Esophagus squamous epithelium (tissue), 5 donors: ENCODE data around the gene PTGS2. TPM values are rescaled to one million over a fixed set of nuclear protein-coding genes. Genes with fewer than 3 reads are reported as not detected.

Experiments used
- DNase-seq: peaks from one replicate; lab custom pipeline; 2025; lab: John Stamatoyannopoulos, UW
- H3K27ac ChIP-seq, 4 donors: fragments of 200-600 bp; sonication (generic); one replicate each; pipeline ENCODE4 v1.5.1; 2016 to 2019; ENCODE audit warnings: mild to moderate bottlenecking in 1 of 4
- H3K27me3 ChIP-seq, 4 donors: fragments of 200-600 bp; sonication (generic); 1 replicate in 3 of 4; 2 replicates in 1 of 4; pipeline versions ENCODE4 v1.5.1 to v1.6.0; 2017 to 2021; ENCODE audit warnings: antibody characterized with exemption in 1 of 4
- H3K36me3 ChIP-seq, 3 donors: fragments of 200-600 bp; sonication (generic); one replicate each; pipeline ENCODE4 v1.5.1; 2016 to 2019
- H3K4me1 ChIP-seq, 3 donors: fragments of 200-600 bp; sonication (generic); one replicate each; pipeline ENCODE4 v1.5.1; 2017 to 2019
- H3K4me3 ChIP-seq, 4 donors: fragments of 200-600 bp; sonication (generic); 1 replicate in 3 of 4; 2 replicates in 1 of 4; pipeline ENCODE4 v1.5.1; 2016 to 2019; ENCODE audit warnings: mild to moderate bottlenecking in 2 of 4, moderate library complexity in 1 of 4
- H3K9me3 ChIP-seq, 3 donors: fragments of 200-600 bp; sonication (generic); one replicate each; pipeline ENCODE4 v1.5.1; 2016 to 2019
- POLR2A ChIP-seq, 4 donors: fragments of 450-650 bp; IDR thresholded peaks; one replicate each; pipeline ENCODE4 v1.6.1; 2017; ENCODE audit warnings: antibody characterized with exemption in 4 of 4, mild to moderate bottlenecking in 4 of 4, moderate library complexity in 3 of 4
- WGBS, 2 donors: methylation state at CpG; one replicate each; pipeline ENCODE4 v1.1.5; 2018; 5-methylcytosine and 5-hydroxymethylcytosine counted together
- intact Hi-C: fragments of 100-400 bp; cut with DNase I; formaldehyde crosslinking; loops from one replicate; pipeline ENCODE4 v1.15.0; 2022
- total RNA-seq, 4 donors: library from RNA; depleted of rRNA; stranded (reverse); fragments of >200 nt; gene quantifications; one replicate each; pipeline ENCODE4 v1.1.0, GENCODE V29; 2016
- TF ChIP-seq, protein P1 (sequence below), 6 experiments: fragments of 450-650 bp in 4 of 6; fragments of 200-600 bp in 2 of 6; sonication (generic) in 2 of 6; IDR thresholded peaks; one replicate each; pipeline ENCODE4 v1.5.1; 2016 to 2019; ENCODE audit warnings: antibody characterized with exemption in 6 of 6, mild to moderate bottlenecking in 4 of 6, moderate library complexity in 4 of 6
- donor health status: DM: yes; HTN: yes; CAD: no.

PTGS2 gene
- total RNA-seq, 4 donors from 2014 or later: 1.1 to 4.1 (median 2.0) TPM

DNA sequence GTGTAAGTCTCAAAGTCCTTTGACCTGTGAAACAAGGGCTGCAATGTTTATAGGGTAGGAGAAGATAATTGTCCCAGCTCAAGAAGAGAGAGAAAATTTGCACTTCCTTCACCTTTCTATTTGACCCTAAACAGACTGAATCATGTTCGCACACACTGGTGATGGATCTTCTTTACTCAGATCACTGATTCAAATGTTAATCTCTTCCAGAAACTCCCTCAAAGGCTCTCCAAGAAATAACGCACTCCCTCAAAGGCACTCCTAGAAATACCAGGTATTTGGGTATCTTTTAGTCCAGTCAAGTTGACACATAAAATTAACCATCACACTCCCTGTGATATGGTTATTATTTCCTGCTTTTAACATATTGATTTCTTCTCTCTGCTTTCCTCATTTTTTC lies 30.5 kb upstream of the PTGS2 start:
- 54 to 69% methylated on average over 2 of the region's 2 CpGs for WGBS, 2 donors

DNA sequence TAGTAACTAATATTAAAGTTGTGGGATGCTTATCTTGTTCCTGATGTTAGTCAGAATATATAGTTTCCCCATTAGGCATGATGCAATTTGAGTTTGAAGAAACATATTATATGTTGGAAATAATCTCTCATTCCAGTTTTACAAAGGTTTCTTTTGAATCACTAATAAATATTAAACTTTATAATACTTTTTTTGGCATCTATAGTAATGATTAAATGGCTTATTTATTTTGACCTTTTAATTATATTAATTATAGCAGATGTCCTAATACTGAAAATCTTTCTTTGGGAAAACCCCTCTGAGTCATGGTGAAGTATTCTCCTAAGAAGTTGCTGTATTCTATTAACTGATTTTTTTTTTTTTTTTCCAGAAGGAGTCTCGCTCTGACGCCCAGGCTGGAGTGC lies 28.5 kb upstream of the PTGS2 start:
- TF ChIP-seq, protein P1, sequence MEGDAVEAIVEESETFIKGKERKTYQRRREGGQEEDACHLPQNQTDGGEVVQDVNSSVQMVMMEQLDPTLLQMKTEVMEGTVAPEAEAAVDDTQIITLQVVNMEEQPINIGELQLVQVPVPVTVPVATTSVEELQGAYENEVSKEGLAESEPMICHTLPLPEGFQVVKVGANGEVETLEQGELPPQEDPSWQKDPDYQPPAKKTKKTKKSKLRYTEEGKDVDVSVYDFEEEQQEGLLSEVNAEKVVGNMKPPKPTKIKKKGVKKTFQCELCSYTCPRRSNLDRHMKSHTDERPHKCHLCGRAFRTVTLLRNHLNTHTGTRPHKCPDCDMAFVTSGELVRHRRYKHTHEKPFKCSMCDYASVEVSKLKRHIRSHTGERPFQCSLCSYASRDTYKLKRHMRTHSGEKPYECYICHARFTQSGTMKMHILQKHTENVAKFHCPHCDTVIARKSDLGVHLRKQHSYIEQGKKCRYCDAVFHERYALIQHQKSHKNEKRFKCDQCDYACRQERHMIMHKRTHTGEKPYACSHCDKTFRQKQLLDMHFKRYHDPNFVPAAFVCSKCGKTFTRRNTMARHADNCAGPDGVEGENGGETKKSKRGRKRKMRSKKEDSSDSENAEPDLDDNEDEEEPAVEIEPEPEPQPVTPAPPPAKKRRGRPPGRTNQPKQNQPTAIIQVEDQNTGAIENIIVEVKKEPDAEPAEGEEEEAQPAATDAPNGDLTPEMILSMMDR (IDR thresholded peaks at IDR 0.05): no peak
- WGBS, 2 donors: 20 to 33% methylated on average over 2 of the region's 2 CpGs
- no peak for DNase-seq

More for the DNA sequence above, 30.5 kb upstream of the PTGS2 start:
- DNase-seq: no peak
- Histone ChIP-seq H3K27ac (no peak overlapping the region), H3K27me3 (no peaks in the 10 kb centered on the region), H3K4me3 (no peak overlapping the region), H3K36me3 (no peaks in the 10 kb centered on the region), H3K4me1 (no peaks in the 10 kb centered on the region), H3K9me3 (no peaks in the 10 kb centered on the region)
- TF ChIP-seq, protein P1 (IDR thresholded peaks at IDR 0.05): no peak
- no peak for TF ChIP-seq POLR2A (IDR thresholded peaks at IDR 0.05)
- intact Hi-C loops: no loop called here

DNA sequence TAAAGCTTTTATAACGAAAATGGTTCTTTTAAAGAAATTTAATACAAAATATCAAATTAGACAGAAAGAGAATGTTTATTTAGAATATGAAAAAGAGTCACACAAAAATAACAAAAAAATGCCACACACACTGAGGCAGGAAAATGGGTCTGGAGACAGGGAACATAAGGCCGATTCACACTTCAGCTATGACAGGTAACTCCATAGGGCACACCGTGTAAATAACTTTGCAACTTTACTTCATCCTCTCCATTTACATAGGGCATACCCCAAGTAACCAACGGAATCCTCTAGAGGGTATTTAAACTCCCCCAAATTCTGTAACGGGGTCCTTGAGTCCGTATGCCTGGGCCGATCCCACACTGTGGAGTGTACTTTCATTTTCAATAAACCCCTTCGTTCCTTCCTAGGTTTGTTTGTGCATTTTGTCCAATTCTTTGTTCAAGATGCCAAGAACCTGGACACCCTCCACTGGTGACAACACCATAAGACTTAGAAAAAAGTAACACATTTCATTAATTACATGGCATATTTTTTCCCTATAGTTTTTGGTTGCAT lies 23.1 kb upstream of the PTGS2 start:
- no peak for DNase-seq
- Histone ChIP-seq H3K36me3 (no peaks in the 10 kb centered on the region), H3K4me1 (no peaks in the 10 kb centered on the region), H3K4me3 (no peak overlapping the region), H3K27ac (no peak overlapping the region), H3K27me3 (no peaks in the 10 kb centered on the region), H3K9me3 (no peaks in the 10 kb centered on the region)
- intact Hi-C loops: no loop called here
- TF ChIP-seq, protein P1 (IDR thresholded peaks at IDR 0.05): no peak
- no peak for TF ChIP-seq POLR2A (IDR thresholded peaks at IDR 0.05)
- 82 to 89% methylated on average over 8 of the region's 8 CpGs for WGBS, 2 donors

More for the DNA sequence above, 28.5 kb upstream of the PTGS2 start:
- no peaks in the 10 kb centered on the region for H3K36me3 ChIP-seq
- intact Hi-C loops: no loop called here
- no peaks in the 10 kb centered on the region for H3K4me1 ChIP-seq
- H3K4me3 ChIP-seq: no peak overlapping the region
- no peaks in the 10 kb centered on the region for H3K9me3 ChIP-seq
- no peaks in the 10 kb centered on the region for H3K27me3 ChIP-seq
- no peak overlapping the region for H3K27ac ChIP-seq

DNA sequence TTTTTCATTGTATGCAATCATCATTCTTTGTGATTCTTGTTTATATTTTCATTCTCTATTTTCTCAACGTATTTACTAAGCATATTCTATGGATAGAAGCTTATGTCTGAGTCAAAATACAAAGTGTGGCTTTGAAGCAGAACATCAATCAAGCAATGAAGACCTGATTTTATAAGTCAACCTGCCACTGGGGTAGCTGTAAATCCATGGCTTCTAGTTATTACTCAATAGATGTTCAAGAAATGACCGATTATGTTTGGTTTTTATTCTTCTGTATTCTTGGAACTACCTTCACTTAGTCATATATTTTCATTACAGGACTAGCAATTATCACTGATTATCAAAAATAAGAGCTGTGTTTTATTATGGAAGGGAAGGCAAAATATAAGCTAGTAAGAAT lies 20.5 kb upstream of the PTGS2 start:
- DNase-seq: no peak
- Histone ChIP-seq H3K4me3 (no peak overlapping the region), H3K27me3 (no peaks in the 10 kb centered on the region), H3K36me3 (no peaks in the 10 kb centered on the region), H3K4me1 (no peaks in the 10 kb centered on the region), H3K9me3 (no peaks in the 10 kb centered on the region), H3K27ac (no peak overlapping the region)
- intact Hi-C loops: no loop called here
- TF ChIP-seq, protein P1 (IDR thresholded peaks at IDR 0.05): no peak
- no peak for TF ChIP-seq POLR2A (IDR thresholded peaks at IDR 0.05)
- 49 to 68% methylated on average over 2 of the region's 2 CpGs for WGBS, 2 donors

DNA sequence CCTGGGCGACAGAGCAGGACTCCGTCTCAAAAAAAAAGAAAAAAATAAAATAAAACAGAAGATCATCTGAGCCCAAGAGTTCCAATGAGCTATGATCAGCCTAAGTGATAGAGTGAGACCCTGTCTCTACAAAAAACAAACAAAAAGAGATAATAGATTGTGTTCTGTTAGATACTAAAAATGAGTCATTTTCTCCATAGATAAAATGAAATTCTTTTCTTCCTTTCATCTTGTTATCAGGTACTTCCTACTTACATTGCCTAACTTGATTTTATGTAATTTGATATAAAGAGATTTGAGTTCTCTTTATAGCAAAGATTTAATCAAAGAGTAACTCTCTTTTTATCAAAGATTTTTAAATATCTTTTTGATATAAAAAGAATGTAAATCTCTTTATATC lies 19.3 kb upstream of the PTGS2 start:
- DNase-seq: no peak
- H3K4me3 ChIP-seq: no peak overlapping the region
- no peaks in the 10 kb centered on the region for H3K9me3 ChIP-seq
- no peak overlapping the region for H3K27ac ChIP-seq
- no peaks in the 10 kb centered on the region for H3K36me3 ChIP-seq
- intact Hi-C loops: loop anchor here (10.0 kb wide), 1 partner anchor 225 kb away; no protein-coding TSS in a partner anchor
- TF ChIP-seq POLR2A (IDR thresholded peaks at IDR 0.05): no peak
- TF ChIP-seq, protein P1 (IDR thresholded peaks at IDR 0.05): no peak
- no peaks in the 10 kb centered on the region for H3K27me3 ChIP-seq
- no peaks in the 10 kb centered on the region for H3K4me1 ChIP-seq
- WGBS, 2 donors: 76 to 90% methylated on average over 2 of the region's 2 CpGs
